ENCODE results near the gene OMP.

GRCh38 chr11:77141475-77141874 is 38.8 kb downstream of the OMP start:
- no peak for TF ChIP-seq POLR2A (IDR thresholded peaks at IDR 0.05; ENCODE audit: low read depth, low read length)
- TF ChIP-seq PAX5 (IDR thresholded peaks at IDR 0.05; ENCODE audit: insufficient read depth, low read length, severe bottlenecking): no peak

Data from GM12891 (cell line).